ENCODE data around the gene PROM2.

Gene PROM2

DNA sequence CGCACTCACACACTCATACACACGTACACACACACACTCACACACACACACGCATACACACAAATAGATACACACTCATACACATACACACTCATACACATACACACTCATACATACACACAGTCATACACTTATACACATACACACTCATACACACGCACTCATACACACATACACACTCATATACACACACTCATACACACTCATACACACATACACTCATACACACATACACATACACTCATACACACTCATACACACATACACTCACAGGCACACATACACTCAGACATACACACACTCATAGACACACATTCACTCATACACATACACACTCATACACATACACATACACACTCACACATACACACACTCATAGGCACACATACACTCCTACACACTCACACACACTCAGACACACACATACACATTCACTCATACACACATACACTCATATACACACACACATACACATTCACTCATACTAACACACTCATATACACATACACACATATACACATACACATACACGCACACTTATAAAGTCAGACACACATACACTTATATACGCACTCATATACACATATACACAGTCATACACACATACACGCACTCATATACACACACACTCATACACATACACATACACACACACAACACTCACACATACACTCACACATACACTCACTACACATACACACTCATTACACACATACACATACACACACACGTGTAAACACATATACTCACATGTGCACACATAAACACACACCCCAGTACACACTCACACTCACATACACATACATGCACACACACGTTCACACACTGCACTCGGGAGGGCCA lies 51.6 kb downstream of the PROM2 start:
- DNase-seq = no peak

DNA sequence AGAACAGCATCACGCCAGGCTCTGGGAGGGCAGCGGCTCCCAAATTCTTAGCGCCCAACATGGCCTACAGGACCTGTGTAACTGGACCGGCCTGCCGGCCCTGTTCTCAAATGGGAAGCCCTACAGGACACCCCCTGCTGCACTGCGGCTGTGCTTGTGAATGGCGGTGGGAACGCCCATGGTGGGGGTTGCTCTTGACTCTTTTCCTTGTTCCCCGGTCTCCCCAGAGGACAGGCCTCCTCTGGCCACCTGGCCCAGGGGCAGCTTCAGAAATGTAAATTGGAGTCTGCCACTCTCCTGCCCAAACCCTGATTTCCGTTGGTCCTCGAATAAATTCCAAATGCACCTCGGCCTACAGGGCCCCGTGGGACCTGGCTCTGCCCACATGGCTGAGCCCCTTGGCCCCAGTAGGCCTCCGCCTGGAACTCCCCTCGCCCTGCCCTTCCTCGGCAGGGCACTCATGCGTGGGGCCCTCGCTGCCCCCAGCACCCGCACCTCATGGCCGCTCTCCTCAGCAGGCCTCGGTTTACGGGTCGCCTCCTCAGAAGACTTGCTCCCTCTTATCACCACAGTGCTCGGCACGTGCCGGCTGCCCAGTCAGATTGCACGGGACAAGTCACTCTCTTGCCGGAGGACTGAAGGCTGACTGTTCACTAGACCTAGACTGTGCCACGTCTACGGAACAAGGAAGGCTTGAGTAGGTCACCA lies 52.3 kb downstream of the PROM2 start:
- DNase-seq = no peak

DNA sequence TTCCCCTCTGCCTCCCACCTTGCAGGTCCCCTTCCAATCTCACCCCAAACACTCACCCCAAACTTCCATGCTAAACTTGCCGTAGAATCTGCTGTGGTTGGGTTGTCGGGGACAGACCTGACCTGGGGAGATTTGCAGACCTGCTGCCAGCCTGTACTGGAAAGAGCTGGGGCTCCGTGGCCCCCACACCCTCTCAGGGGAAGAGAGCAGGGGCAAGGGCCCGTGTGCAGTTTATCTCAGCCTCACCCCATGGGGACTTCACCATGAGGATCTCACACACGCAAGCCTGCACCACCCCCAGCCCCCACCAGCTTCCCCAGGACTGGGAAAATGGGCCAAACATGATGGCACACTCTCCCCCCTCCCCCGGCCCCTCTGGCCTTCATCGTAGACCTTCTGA lies 53.6 kb downstream of the PROM2 start:
- no peak for DNase-seq

DNA sequence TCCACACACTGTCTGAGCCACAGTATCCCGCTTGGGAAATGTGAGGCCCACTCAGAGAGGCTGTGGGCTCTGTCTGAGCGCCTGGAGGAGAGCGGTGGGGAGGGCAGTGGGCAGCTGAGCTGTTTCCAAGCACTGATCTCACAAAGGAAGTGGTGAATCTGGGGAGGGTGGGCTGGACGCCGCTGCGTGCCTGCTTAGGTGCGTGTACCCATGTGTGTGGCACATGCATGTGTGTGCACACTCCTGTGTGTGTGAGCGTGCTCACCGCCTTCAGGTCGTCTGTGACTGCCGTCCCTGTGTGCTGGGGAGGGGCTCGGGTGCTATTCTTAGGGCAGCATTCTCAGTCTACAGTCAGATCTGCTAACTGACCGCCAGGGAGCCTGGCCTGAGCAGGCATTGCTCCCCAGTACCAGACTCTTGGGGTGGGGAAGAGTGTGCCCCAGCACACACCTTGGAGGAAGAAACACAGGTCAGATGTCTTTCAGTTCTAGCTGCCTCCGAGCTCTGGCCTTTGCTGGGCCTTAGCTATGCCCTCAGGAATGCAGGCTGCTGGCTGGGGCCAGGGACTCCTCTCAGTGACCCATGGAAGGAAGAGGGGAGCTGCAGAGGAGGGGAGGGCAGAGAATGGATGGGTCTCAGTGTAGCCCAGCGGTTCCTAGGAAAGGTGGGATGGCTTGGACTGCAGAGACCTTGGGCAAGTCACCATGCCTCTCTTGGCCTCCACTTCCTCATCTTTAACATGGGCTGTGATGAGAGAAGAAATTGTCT lies 54.3 kb downstream of the PROM2 start:
- DNase-seq = no peak

DNA sequence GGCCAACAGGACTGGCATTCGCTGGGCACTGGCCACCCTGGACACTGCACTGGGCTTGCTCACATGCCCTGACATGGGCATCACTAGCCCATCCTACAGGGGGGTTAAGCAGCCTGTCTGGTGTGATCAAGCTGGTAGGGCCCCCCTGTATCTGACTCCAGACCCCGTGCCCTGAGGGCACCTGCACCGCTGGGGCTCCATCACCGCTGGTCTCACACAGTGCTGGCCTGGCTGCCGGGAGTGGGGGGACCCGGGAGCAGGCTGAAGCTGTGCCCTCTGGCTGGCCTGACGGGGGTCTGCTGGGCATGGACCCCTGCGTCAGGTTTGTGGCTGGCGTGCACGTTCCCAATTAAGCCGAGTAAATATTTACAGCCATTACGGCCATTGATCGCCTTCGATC lies 55.2 kb downstream of the PROM2 start:
- no peak for DNase-seq

DNA sequence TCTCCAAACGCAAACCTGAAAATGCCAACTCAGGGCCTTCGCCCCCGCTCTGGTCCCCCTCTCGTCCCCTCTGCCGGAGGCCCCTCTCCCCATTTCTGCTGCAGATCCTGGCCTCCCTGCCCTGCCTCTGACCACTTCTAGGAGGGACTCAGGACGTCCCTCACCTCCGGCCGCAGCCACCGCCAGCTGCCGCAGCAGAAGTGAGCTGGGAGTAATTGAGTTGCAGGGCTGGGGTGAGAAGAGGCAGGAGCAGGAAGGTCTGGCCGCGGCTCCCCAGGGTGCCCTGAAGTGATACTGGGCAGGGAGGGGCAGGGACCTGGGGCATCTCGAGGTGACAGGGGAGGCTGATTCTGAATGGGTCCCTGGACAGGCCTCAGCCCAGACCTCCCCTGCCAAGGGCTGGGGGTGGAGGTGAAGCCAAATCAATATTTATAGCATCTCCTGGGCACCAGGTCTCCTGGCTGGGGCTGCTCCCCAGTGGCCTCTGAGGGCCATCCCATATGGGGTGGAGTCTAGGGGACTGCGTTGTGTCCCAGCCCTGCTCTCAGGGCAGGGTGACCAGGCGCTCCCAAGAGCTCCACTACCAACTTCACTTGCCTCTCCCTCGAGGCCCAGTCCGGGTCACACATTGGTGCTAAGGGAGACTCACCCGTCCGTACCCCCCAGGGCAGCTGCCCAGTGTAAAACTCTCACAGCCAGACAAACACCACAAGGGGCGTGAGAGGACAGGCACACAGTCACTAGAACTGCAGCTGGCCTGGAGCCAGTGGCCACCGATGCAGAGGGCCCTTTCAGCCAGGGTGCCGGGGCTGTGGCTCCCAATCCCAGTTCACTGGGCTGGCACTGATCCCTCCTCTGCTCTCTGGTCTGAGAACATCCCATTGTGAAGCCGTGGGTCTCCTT lies 55.9 kb downstream of the PROM2 start:
- DNase-seq = no peak

DNA sequence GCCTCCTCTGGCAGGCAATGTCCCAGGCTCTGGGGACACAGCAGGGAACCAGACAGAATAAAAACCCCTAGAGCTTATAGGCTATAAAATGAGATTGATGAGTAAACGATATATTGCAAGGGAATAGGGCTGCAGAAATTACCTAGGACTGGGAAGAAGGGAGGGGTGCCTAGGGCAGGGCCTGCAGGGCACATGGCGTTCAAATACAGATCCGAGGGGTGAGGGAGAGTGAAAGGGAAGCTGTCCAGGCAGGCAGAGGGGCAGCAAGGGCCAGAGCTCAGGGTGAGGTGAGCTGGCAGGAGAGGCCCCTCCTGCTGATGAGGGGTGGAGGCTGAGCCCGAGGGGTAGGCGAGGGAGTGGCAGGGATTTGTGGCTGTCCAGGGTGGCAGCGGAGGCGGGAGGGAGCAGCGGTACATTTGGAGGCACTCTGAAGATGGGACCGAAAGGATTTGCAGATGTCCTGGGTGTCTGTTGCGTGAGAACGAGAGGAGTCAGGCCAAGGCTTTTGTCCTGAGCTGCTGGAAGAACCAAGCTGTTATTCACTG lies 56.6 kb downstream of the PROM2 start:
- DNase-seq = no peak

DNA sequence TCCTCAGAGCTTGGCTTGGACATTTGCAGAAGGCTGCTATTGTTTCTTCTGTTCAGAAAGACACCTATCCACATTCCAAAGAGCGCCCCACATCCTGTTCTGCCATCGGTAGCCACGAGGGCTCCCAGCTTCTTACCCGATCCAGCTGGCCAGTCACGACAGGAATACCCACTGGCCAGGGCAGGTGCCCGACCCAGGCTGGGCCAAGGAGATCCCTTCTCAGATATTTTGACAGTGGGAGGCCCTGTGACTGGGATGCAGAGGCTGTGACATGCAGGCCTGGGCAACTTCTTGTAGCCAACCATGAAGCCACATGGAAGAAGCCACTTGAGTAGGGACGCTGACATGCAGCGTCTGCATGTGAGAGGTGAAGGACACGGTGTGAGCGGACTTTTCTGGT lies 57.4 kb downstream of the PROM2 start:
- DNase-seq = no peak

DNA sequence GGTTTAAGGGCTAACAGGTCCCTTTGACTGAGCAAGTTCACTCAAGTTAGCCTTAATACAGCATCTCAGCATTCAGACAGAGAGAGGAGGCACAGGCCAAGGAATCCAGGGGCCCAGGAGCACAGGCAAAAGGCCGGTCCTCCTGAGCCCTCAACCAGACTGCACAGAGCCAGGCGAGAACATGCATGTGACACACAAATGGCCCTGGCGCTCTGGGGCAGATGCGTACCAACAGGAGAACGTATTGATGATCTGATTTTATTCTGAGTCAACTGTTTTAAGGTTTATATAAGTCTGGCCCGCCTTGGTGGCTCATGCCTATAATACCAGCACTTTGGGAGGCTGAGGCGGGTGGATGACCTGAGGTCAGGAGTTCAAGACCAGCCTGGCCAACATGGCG lies 57.8 kb downstream of the PROM2 start:
- no peak for DNase-seq

DNA sequence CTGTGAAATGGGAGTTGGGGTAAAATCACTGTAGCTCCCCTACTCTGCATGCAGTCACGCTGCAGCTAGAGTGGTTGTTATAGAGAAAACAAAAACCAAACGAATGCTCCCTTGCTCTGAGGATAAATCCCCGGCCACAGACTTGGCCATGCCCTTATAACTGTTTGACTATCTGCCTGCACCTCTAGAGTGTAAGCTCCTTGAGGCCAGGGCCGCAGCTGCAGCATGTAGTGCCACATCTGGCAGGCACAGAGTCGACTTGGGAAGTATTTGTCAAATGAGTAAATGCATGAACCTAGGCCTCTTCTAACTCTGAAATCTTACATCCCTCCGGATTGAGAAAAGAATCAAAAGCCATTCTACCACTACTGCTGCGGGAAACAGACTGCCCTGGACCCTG lies 58.8 kb downstream of the PROM2 start:
- no peak for DNase-seq

DNA sequence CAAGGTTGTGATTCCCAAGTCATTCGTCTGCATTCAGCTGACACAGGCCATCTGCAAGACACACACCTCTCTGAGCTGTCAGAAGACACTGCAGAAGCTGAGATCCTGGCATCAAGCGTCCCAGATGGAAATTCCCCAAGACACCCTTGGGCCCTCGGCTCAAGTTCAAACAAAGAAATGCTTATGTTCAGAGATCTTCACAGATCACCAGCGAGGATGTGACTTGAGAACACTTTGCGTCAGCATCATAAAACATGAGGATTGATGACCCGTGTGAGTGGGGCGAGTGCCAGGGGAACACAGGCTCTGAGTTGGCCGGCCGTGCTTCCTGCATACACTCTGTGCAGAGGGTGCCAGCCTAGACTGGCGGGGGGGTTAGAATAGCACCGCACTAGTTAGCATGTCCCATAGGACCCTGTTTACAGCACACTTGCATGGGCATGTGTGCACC lies 59.7 kb downstream of the PROM2 start:
- no peak for DNase-seq

DNA sequence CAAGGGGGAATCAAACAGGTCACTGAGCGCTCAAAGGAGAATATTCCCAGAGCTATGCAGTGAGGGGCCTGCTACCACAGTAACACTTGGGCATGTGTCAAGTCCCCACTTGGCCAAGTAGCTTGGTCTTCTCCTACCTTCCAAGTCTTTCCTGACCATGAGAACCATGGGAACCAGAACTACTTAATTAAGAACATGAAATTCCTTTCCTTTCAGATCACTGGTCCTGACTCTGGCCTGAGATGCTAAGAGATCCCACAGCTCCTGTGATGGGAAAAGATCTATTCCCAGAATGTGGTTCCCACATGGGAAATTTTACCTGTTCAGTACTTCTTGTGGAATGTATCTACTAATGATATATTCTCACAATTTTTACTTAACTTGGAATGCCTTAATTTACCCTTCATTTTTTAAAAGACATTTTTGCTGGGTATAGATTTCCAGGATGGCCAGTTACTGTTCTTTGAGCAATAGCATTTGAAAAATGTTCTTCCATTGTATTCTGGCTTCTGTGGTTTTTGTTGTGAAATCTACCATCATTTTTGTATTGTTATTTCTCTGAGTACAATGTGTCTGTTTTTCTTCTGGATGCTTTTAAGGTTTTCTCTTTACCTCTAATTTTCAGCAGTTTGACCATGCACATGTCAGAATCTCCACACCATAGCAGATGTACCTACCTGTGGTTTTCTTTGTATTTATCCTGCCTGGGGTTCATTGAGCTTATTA lies 60.8 kb downstream of the PROM2 start:
- DNase-seq = no peak

DNA sequence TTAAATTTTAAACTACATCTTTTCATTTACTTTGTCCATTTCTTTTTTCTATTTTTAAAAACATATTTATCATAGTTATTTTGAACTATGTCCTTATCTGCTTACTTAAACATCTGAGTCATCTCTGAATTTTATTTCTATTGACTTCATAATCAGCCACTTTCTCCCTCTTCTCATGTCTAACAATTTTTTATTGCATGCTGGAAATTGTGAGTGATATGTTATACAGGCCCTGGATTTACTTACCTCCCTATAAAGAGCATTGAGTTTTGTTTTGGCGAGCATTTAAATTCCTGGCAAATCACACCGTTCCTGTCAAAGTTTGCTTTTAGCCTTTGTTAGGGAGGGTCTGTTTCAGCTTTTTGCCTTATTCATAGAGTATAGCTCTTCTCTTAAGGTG lies 62.2 kb downstream of the PROM2 start:
- no peak for DNase-seq

DNA sequence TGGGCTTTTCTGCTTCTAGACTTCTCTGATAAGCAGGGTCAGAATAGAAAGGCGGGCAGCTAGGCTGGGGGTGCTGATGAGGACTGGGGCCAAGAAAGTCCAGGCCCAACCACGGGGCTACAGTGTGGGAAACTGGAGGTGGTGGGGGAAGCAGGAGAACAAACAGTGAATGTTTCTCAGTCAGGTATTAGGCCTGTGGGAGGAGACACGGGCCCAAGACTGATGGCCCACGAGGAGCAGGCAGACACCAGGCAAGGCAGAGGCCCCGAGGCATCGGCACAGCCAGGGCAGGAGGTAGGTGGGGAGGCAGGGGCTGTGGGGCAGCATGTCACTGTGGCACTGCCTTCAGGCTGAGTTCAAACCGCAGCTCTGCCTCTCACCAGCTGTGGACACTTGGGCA lies 63.6 kb downstream of the PROM2 start:
- DNase-seq = no peak
